Activated effector memory CD4-positive, alpha-beta T cell treated with Interleukin-2 at 50 U/mL for 16 hours (primary cell): ENCODE results near the gene PCNX4.
"Not testable (repeated sequence)": the region's sequence is repeated elsewhere in the genome, so short reads cannot be mapped to it uniquely, and the experiment has no call there.

Experiments
- DNase-seq: peaks from one replicate; pipeline ENCODE4 v3.0.0-alpha.2; 2020

Gene PCNX4

DNA sequence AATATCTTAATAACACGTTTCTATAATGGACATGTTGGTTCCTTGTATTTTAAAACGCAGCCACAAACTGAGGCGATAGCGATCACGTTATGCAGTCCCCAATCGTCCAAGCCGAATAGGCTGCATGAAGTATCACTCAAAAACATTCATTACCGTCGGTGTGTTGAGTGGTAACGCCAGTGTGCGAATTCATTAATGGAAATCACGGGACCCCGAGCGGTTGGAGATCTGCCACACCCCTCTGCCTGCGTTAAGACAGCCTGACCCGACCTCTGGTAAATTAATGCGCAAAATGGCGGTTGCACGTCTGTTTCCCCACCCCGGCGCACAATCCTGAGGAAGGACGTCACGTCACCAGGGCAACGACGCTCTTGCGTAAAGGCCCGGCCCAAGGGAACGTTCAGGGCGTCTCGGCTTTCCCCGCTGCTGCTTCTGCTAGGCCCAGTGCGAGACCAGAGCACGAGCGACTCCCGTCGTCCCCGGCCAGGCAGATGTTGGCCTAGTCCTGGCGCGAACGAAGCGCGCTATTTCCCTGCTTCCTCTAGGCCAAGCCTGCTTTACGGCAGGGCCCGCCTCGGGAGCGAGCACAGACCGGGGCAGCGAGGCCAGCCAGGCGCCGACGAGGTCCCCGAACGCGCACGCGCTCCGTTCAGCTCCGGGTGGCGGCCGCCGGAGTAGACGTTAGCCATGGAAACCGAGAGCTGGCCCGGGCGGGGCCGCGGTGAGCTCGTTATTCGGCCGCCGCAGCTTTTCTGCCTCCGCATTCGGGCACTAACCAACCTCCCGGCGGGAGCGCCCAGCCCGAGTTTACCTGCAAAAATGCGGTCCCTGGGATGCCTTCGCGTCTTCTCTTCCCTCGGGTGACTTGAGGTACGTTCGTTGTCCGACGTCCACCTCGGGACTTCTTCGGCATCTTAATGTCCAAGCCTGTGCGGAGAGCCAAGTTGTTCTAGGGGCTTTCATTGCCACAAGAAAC, at the start of gene PCNX4:
PCNX4 (plus strand) TSS at position 374 of the 976 bp plus-strand sequence. CDS start 15,716 bp downstream, outside the sequence.
- peak; percentile 89 for DNase-seq

DNA sequence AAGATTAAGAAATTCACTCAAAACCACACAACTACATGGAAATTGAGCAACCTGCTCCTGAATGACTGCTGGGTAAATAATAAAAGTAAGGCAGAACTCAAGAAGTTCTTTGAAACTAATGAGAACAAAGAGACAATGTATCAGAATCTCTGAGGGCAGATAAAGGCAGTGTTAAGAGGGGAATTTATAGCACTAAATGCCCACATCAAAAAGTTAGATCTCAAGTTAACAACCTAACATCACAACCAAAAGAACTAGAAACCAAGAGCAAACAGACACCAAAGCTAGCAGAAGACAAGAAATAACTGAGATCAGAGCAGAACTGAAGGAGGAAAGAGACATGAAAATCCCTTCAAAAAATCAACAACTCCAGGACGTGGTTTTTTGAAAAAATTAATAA, 43.7 kb upstream of the PCNX4 start:
- not testable (repeated sequence) for DNase-seq

DNA sequence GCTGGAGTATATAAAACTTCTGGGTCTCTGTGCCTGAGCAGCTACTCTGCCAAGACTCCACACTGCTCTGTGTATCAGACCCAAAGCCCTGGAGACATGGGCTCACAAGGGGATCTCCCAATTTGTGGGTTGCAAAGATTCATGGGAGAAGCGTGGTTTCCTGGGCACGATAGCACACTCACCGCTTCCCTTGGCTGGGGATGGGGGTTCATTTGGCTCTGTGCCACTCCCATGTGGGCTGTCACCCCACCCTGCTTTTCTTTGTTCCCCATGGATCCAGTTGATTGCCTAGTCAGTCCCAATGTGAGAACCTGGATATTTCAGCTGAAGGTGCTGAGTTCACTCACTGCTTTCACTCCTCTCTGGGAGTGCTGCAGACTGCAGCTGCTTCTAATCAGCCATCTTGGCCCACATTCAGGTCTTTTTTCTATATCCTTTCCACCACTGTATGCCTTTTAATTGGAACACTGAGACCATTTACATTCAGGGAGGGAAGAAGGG, 40.0 kb upstream of the PCNX4 start:
- no peak for DNase-seq

DNA sequence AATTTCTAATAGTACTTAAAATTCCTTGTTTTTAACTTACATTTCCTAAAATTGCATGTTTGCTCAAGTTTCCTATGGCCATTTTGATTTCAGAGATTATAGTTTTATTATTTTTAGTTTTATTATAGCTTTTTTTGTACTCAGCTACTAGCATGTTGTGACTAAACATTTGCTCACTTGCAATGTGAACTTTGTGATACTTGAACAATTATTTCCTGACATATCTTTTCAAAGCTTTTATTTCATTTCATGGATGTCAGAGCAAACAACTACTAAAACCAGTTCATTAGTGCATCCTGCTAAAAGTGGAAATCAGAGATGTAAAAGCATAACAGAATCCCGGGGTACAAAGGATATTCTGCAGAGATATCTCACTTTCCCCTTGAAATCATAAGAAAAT, 33.6 kb upstream of the PCNX4 start:
- no peak for DNase-seq

DNA sequence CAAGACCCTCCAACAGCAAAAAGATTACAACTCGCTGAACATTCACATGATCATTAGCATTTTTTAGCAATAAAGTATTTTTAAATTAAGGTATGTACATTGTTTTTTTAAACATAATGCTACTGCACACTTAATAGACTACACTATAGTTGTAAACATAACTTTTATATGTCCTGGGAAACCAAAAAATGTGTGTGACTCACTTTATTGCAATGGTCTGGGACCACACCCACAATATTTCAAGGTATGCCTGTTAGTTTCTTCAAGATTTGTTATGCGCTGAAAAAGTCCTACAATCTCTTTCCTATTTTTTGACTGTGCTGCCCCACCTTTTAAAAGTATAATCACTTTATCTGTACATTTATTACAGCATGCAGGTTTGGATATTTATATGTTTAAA, 30.4 kb upstream of the PCNX4 start:
- no peak for DNase-seq

DNA sequence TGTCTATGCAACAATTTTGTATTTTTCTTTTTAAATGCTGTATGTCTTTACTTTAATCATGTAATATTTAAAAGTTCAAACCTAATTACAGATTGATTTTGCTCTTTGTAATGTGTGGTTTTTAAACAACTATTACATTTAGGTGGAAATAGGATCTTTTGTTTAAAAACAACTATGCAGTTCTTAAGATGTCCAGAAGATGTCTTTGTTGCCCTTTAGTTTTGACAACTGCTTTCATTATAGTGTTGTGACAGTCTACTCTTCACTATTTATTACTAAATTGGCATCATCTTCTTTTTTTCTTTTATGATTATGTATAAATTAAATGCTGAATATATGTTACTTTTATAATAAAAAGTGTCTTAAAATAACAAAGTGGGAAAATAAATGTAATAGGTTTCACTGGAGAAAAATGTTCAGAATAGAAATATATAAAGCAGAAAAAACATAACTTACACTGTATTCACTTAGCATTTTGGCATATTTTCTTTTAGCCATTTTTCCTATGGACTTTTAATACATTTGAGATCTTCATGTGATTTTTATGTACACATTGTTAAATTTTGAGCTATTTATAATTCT, 27.1 kb upstream of the PCNX4 start:
- DNase-seq: no peak

DNA sequence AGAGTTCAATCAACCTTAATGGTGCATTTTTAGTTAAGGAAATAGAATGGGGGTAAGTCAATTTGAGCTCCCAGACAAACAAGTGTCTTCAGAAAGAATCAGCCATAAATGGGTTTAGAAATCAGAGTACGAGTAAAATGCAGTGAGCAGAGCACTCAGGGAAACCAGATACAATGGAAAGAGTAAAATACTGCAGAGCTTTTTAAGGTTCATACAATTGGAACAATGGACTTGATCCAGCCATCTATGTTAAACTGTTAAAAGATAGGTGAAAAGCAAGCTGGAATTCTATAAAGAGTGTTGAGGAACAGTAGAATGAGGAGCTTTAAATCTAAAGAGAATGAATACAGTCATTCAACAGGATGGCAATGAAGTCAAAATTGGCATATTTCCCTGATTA, 23.8 kb upstream of the PCNX4 start:
- no peak for DNase-seq

DNA sequence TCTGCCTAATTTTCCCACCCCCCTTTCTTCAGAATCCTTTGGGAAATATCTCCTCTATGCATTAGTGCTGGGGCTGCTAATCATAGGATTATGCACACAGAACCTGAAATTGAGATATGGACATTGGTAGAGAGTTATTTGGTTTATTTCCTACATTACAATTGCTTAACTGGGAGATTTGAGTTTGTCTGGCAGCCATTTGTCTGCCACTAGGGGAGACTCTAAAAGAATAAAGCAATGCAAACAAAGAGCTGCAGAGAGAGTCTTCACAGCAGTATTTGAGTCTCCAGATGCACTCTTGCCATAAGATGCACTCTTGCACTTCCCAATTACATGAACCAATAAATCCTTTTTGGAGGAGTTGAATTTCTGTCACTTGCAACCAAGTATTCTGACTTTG, 12.0 kb upstream of the PCNX4 start:
- DNase-seq: no peak

DNA sequence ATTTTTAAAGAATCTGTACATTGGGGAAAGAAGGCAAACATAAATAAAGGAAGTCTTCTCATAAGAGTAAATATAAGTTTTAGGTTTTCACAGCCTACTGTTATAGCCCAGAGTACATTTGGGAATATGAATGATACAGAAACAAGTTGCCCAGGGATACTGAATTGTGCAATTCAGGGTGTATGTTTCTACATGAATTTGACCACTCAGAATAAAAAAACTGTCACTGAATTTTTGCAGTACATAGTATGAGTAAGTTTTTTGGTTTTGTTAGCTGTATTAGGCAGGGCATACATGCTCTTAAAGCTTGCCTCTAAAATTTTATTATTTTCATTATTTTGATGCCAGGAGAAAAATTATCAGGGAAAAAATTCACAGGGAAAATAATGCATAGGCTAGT, 6.6 kb upstream of the PCNX4 start:
- no peak for DNase-seq

DNA sequence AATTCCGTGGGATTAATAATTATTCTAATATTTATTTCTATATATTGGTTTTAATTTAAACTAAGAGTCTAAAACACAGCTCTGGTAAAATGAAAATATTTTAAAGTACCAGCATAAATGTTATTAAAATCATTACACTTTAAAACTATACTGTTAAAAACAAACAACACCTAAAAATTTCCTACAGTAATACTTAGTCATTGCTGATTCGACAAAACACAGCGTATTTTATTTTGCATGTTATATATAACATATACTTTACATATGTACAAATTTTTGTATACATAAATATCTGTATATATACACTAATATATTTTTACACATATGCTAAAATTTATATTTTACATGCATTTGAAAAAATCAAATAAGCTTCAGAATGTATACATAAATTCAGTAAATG, 6.0 kb upstream of the PCNX4 start:
- DNase-seq: no peak

DNA sequence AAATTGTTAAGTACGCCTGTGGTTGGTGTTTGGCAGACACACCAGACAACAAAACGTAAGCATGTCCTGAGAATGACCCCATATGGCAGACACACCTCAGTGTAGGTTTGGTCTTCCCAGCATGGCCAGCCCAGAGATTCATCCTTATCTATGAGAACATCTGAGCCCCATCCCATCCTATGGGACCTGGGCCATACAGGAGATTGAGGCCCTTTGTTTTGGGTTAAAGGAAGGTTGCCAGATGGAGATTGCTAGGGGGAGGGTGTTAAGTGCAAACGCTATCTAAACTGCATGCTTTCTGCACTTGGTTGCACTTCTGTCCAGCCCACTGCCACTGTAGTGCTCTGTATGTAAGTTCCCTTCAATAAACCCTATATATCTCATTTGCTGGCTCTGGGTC, 4.1 kb upstream of the PCNX4 start:
- no peak for DNase-seq

DNA sequence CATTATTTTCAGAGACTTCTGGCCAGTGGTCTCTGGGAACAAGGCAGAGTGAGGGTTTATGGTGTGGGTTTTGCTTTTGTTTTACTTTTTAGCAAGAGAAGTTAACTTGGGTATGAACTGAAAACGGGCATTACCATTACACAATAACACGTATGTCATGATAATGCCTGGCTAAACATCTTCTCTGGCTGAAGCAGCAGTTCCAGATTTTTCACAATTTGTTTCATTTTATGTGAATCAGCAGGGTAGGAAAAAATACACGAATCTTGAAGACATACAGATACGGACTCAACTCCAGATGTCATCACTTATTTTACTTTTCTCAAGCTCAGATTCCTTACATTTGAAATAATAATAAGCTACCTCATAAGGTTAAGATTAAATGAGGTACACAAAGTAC, 2.5 kb upstream of the PCNX4 start:
- no peak for DNase-seq

DNA sequence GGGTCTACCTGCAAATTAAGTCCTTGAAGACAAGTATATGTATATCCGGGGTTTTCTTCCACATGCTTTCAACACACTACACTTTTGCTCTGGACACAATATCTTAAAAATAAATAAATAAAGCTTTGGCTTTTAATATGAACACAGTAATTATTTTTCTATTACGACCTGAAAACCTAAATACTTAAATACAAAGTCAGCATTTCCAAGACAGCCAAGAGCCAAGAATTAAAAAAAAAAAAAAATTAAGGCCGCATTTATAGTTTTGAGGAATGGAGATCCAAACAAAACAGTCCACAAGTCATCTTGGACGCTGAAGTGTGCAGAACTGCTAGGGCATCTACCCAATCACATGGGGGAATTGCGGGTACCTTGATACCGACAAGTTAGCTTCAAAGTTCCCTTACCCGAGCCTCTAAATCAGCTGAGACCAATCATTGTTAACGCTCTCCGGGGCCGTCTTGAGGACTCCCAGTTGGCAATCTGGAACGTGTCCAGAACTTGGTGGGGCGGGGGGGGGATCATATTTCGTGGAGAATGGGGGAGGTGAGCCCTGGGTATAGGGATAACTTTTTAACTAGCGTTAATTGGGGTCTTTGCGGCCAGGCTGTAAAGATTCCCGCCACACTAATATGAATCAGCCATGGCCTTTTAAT, 731 bp upstream of the PCNX4 start:
- no peak for DNase-seq

DNA sequence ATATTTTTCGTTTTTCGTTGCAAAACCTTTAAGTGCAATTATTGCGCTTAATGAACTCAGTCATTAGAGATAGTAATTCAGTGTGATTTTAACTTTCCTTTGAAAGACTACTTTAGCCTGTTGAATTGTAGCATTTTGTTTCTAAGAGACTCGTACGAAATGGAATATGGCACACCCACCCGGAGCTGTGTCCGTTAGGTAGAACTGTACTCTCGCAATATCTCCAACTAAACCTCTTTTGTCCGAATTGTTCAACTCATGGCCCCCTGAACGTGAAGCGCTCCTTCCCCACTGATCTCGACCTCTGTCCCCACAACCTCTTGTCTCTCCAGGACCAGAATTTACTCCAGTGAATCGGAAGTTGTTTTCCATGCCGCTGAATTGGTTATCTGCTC, 800 bp downstream of the PCNX4 start:
- no peak for DNase-seq

DNA sequence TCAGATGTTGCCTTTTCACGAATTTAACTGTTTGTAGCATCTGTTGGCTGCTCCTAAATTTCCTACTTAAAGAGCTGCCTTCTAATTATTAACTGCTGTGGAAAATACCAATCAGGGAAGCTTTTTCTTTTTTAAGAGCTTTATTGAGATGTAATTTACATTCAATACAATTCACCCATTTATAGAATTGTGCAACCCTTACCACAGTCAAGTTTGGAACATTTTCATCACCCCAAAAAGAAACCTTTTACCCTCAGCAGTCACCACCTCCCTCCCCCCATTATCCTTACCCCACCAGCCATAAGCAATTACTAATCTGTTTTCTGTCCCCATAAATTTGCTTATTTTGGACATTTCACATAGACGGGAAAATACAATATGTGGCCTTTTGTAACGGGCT, 1.4 kb downstream of the PCNX4 start:
- DNase-seq: no peak

DNA sequence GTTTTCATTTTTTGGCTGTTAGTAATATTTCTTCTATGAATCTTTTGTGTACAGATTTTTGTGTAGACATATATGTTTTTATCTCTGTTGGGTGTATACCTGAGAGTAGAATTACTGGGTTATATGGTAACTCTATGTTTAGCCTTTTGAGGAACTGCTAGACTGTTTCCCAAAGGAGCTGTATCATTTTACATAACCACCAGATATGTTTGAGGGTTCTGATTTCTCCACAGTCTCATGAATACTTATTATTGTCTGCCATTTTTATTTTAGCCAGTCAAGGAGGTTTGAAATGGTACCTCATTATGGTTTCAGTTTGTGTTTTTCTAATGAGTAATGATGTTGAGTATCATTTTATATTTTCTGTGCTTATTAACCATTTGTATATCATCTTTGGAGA, 1.9 kb downstream of the PCNX4 start:
- no peak for DNase-seq

DNA sequence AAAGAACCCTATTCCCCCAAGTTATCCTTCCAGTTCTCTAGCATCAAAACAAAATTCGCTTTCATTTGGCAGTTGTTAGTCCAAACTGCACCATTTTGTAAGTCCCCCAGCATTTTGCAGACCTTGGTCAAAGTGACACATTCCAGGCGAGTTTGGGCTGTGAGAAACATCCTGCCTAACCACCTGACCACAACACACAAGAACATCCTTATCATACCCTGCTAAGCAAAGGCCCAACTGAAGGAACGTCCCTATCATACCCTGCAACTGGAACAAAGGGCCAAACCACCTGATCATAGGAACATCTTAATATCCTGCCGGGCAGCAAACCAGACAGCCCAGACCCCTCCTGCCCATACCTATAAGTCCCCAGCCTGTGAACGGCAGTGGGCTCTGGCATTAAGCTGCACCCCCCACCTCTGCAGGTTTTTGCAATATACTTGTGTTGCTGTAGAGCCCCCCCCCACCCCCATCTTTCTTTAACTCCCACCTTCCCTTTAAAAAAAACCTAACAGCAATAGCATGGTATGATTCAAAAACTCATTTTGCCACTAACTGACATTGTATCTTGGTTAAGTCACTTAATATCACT, 2.7 kb downstream of the PCNX4 start:
- DNase-seq: no peak

DNA sequence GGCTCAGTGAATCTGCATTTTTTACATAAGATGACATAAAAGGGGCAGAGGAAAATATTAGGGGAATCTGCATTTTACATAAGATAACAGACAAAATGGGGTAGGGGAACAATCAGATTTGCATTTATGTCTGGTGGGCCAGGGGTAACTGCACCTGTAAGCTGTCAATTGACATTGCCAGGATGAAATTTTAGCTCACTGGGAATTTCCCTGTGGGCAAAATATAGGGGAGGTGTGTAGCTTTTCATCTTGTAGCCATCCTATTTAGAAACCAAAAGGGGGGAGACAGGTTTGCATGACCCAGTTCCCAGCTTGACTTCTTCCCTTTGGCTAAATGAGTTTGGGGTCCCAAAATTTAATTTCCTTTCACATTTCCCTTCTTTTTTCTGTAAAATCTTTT, 3.5 kb downstream of the PCNX4 start:
- no peak for DNase-seq

DNA sequence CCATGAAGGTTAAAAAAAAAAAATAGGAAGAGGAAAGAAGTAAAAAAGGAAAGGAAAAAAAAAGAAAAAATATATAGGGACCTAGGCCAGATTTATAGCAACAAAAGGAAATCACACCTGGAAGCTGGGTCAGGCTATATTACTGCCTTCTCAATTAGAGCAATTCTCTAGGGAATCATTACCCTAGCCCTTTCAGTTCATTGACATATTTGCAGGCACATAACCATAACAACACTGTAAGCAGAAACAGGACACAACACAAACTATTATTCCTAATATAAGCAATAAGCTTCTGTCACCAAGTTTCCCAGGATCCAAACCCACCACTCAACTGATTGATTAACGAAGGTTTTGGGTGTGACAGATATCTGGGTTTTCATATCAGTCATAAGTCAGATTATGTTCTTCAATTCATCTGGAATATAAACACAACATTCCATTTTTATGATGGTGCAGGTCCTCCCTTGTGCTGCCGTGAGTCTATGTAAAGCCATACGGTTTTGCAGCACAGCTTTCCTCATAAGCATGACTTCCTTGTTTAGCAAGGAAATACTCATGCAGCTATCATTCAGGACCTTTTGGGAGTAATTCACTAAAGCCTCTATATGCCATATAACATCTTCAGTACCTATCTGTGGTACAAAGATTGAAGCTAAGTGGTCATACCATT, 4.2 kb downstream of the PCNX4 start:
- DNase-seq: no peak

DNA sequence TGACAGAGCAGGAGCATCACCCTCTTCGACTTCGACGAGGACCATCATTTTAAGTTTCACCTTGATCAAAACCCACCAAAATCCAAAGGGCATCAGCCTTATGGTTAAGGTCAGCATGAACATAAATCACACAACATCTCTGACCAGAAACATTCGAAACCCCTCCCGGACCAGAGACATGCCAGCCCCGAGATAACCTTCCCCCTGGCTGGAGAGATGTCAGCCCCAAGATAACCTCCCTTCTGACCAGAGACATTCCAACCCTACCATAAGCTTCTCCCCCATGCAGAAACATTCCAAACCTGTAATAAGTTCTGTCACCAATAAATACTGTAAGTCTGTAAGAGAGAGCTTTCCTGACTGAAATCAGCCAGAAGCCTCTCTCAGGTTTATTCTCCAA, 6.3 kb downstream of the PCNX4 start:
- no peak for DNase-seq

DNA sequence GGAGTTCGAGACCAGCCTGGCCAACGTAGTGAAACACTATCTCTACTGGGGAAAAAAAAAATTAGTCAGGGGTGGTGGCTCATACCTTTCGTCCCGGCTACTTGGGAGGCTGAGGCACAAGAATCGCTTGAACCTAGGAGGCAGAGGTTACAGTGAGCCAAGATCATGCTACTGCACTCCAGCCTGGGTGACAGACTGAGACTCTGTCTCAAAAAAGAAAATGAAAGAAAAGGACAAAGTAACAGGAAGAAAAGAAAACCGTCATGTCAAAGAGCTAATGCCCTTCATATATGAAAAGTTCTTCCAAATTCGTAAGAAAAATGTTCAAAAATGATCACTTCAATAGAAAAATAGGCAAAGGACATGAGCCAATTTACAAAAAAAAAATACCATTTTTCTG, 8.1 kb downstream of the PCNX4 start:
- DNase-seq: not testable (repeated sequence)

DNA sequence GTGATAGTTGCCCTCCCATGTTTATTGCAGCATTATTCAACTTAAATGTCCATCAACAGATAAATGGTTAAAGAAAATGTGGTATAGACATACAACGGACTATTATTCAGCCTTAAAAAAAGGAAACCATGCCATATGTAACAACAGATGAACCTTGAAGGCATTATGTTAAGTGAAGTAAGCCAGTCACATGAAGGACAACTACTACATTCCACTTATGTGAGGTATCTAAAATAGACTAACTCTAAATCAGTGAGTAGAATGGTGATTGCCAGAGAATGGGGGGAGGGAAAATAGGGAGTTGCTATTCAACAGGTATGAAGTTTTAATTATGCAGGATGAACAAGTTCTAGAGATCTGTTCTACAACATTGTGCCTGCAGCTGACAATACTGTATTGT, 10.1 kb downstream of the PCNX4 start:
- DNase-seq: no peak

DNA sequence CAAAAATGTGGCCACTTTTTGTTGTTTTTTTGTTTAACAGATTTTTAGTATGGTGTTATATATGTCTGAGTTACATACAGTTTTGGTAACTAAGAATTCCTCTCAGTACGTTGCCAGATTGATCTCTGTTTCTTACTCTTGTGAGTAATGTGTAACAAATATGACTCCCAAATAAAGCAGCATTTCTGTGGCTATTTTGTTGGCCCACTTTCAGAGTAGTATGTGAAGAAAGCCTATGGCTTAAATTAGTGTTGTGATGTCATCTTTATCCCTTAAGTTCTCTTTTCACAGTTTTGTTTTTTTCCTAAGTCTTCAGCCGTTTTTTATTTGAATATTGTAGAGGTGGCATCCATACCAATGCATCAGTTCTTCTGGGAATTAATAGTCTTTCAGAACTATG, 10.7 kb downstream of the PCNX4 start:
- no peak for DNase-seq
